OCI-LY1 (cell line): Measurements from ENCODE around the gene DNAJB11.

Source experiments
- EZH2 ChIP-seq: fragments of 200-600 bp; sonication (generic), shearing (Covaris generic); IDR thresholded peaks from 2 replicates; pipeline ENCODE4 v1.8.0; 2017; ENCODE audit warnings: borderline replicate concordance, mixed run types, mild to moderate bottlenecking, antibody characterized with exemption, low read length, moderate library complexity, mixed read lengths
- TF ChIP-seq, protein P1 (sequence below): fragments of 200-600 bp; sonication (generic), shearing (Covaris generic); IDR thresholded peaks from 2 replicates; pipeline ENCODE4 v1.5.1; 2017; ENCODE audit warnings: mild to moderate bottlenecking, antibody characterized with exemption, low read length, moderate library complexity, mixed read lengths

DNA sequence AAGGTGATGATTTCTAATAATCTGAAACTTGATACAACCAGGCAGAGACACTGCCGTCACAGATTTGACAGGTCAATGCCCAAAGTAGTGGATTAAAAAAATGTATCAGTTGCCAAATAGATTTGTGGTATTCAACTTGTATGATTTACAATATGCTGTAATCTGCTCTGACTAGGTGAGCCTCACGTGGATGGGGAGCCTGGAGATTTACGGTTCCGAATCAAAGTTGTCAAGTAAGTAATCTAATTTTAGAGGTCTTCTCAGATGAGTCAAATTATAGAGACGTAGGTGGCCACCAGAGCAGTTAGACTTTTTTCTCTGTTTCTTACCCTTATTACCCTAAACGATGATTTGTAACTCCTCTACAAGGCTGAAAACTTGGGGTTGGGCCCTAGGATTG lies 12.0 kb downstream of the DNAJB11 start:
- TF ChIP-seq, protein P1, sequence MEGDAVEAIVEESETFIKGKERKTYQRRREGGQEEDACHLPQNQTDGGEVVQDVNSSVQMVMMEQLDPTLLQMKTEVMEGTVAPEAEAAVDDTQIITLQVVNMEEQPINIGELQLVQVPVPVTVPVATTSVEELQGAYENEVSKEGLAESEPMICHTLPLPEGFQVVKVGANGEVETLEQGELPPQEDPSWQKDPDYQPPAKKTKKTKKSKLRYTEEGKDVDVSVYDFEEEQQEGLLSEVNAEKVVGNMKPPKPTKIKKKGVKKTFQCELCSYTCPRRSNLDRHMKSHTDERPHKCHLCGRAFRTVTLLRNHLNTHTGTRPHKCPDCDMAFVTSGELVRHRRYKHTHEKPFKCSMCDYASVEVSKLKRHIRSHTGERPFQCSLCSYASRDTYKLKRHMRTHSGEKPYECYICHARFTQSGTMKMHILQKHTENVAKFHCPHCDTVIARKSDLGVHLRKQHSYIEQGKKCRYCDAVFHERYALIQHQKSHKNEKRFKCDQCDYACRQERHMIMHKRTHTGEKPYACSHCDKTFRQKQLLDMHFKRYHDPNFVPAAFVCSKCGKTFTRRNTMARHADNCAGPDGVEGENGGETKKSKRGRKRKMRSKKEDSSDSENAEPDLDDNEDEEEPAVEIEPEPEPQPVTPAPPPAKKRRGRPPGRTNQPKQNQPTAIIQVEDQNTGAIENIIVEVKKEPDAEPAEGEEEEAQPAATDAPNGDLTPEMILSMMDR = no peak
- TF ChIP-seq EZH2 = no peak
